GM12801 (cell line): Measurements from ENCODE around the gene MAST4.

Experiments
- CTCF ChIP-seq: IDR thresholded peaks from one replicate; pipeline ENCODE4 v1.5.1; 2011; ENCODE audit warnings: control low read depth; ENCODE audit not compliant: insufficient read length; ENCODE audit errors: extremely low read depth

Gene MAST4

DNA sequence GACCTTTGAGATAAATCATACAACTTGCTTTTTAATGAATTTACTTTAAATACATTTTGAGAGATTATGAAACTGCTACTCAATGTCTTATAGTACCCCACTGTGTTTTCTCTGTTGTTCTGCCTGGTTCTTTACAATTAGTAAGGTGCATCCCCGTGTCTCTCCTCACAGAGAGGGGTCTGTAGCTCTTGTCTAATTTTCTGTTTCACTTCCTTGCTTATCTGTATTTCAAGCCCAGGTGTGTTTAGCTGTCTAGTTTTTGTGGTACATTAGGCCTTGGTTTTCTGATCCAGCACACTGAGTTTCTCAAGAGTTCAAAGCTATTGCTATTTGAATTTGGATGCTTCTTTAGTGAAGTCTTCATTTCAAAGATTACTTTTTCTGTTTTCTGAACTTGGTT, 105.1 kb downstream of the MAST4 start:
- no peak for TF ChIP-seq CTCF

DNA sequence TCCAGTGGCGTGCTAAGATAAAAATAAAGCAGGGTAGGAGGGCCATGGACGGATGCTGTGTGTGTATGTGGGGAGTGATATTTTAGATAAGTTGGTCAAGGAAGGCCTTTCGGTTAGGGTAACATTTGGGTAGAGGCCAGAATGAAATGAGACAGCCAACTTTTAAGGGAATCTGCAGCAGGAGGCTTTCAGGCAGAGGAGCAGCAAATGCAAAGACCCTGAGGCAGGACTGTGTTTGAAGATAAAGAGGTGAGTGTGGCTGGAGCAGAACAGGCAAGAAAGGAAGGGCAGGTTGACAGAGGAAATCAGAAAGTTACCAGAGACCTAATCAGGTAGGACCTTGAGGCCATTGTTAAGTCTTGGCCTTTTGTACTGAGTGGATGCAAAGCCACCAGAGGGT, 106.2 kb downstream of the MAST4 start:
- TF ChIP-seq CTCF, result no peak

- TF ChIP-seq CTCF, result no peak
These were observed 108.7 kb downstream of the MAST4 start for GRCh38 chr5:66704790-66705425.

DNA sequence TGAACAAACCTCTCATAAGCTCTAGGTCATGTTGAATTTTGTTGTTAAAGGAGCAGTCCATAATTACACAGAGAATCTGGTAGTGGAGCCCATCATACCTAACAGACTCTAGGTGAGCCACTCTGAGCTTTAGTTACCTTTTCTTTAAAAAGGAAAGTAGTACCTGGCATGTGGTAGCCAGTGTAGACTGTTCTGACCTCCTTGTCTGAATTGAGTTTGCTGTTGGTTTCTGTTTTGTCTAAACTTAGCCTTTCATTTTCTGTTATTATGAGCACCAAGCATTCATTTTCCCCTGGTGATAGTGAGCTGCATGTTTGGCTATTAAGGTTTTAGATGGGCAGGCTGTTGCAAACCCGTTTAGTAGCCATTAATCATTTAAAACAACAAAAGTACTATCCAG, 112.2 kb downstream of the MAST4 start:
- TF ChIP-seq CTCF, result no peak

GRCh38 chr5:66710557-66711088, 114.4 kb downstream of the MAST4 start:
- TF ChIP-seq CTCF, result no peak

GRCh38 chr5:66713998-66714397, 117.8 kb downstream of the MAST4 start:
- no peak for TF ChIP-seq CTCF

DNA sequence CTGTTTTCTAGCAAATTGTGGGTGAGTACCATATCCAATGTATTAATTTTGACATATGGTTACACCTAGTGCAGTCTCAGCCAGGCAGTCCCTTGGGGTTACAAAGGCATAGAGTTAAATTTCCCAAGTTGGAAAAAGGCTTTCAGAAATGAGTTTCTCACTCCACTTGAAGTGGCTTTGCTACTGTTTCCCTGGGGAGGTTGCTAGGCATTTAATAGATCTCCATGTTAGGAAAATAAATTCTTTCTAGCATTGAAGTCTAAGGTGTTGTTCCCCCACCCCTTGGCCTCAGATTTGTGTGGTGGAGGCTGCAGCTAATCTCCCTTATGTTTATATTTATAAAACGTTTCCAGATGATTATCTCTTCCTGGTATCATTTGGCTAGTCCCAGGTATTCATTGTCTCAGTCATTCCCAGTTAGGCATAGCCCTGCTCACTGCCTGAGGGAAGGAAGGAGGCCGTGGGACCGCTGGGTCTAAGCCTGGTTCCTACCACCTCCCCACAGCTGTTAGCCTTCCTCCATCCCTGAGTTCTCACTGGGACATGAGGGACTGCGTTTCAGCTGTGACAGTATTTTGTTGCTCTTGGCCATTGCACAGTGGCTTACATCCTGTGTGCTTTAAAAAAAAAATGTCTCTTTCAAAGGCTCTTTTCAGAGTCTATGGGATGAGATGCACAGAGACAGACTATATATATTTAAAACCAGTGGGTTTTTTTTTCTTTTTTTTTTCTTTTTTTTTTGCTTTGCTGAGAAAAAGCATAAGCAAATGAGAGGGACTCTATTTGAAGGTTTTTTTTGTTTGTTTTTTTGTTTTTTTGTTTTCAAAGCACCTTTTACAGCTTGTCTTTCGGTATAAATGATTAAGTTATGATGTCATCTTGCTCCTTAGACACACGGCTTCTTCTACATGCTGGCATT, 121.5 kb downstream of the MAST4 start:
- TF ChIP-seq CTCF, result no peak
